GM06990 (cell line): ENCODE data around the gene NFIA.

Source experiments
- DNase-seq: peaks from one replicate; pipeline ENCODE4 v3.0.0-alpha.2; 2011; ENCODE audit not compliant: insufficient read length; ENCODE audit errors: extremely low read depth
- H3K27me3 ChIP-seq: replicated peaks from 2 replicates; pipeline ENCODE4 v1.6.0; 2011; ENCODE audit warnings: low read length; ENCODE audit not compliant: control insufficient read depth, insufficient read depth
- H3K36me3 ChIP-seq: 2 replicates; pipeline ENCODE4 v1.5.1; 2011; ENCODE audit warnings: low read length; ENCODE audit not compliant: control insufficient read depth, insufficient read depth
- H3K4me3 ChIP-seq: replicated peaks from 2 replicates; pipeline ENCODE4 v1.5.1; 2011; ENCODE audit warnings: low read depth, mild to moderate bottlenecking, control low read depth, low read length
- CTCF ChIP-seq: IDR thresholded peaks from 2 replicates; pipeline ENCODE4 v1.5.1; 2011; ENCODE audit warnings: low read length, control low read depth, mild to moderate bottlenecking, inconsistent platforms; ENCODE audit not compliant: insufficient read depth, poor library complexity, severe bottlenecking

NFIA gene

DNA sequence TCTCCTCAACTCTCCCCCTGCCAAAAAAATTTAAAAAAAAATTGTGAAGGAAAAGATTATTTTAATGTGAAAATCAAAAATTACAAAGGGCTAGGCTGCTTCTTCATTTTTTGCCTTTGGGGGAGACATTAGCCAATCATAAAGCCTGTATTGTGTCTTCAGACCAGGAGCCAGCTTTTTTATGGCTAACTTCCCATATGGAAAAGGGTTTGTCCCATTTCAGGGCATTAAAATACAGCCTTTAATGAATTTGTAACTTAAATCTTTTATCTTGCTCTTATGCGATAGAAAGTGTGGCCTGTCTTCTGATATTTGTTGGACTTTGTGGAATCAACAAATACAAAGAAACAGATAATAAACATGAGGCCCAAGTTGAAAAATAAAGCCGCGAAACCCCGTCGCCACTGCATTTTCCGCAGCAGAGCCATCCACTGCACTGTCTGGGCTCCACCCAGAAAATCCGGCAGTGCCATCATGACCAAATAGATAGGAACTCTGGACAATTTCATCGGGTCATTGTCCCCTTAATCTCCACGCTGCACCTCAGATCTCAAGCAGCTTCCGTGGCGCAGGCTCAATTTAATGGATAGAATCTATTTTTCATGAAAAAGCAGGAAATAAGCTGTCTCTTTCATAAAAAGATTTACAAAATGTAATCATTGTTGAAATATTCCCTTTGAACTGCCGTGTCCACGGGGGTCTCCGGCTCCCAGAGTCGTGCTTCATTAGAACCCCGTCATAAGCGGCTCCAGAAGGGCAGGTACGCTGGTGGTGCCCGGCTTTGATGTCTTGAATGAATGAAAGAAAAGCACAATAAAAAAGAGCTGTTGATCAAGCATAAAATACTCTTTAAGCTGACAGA lies 365.0 kb downstream of the NFIA start:
- H3K36me3 ChIP-seq: no peaks in the 10 kb centered on the region
- TF ChIP-seq CTCF: no peak
- H3K27me3 ChIP-seq: no peaks in the 10 kb centered on the region; the same call in 1 of the 2 replicates
- no peak for DNase-seq
- no peak overlapping the region for H3K4me3 ChIP-seq

DNA sequence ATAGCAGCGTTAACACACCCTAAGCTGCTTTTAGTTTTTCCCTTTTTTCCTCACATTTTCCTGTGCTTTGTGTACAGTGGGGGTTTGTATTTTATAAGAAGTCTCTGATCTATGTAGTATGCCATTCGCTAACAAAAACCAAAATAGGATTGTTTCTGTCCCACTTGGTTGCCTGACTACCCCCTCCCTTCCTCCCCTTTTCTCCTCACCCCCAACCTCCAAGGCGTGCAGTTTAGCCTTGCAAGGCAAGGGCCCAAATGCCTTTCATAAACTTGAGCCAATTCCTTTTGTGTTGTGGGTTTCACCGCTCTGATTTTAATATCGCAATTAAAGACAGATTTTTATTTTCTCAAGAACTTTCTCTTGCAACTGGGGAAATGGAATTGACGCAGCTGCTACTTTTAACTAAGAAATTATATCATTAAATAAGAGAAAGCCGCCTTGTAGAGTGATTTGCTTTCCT lies 365.6 kb downstream of the NFIA start:
- no peaks in the 10 kb centered on the region; the same call in 1 of the 2 replicates for H3K27me3 ChIP-seq
- no peaks in the 10 kb centered on the region for H3K36me3 ChIP-seq
- no peak for DNase-seq
- no peak for TF ChIP-seq CTCF
- H3K4me3 ChIP-seq: no peak overlapping the region

GRCh38 chr1:61448914-61449313 lies 366.6 kb downstream of the NFIA start:
- no peaks in the 10 kb centered on the region; the same call in 1 of the 2 replicates for H3K27me3 ChIP-seq
- no peak for TF ChIP-seq CTCF
- no peak for DNase-seq
- no peaks in the 10 kb centered on the region for H3K36me3 ChIP-seq
- no peak overlapping the region for H3K4me3 ChIP-seq

GRCh38 chr1:61449410-61449809 lies 367.0 kb downstream of the NFIA start:
- no peak for TF ChIP-seq CTCF
- H3K27me3 ChIP-seq: no peaks in the 10 kb centered on the region; the same call in 1 of the 2 replicates
- no peak overlapping the region for H3K4me3 ChIP-seq
- H3K36me3 ChIP-seq: no peaks in the 10 kb centered on the region
- no peak for DNase-seq

DNA sequence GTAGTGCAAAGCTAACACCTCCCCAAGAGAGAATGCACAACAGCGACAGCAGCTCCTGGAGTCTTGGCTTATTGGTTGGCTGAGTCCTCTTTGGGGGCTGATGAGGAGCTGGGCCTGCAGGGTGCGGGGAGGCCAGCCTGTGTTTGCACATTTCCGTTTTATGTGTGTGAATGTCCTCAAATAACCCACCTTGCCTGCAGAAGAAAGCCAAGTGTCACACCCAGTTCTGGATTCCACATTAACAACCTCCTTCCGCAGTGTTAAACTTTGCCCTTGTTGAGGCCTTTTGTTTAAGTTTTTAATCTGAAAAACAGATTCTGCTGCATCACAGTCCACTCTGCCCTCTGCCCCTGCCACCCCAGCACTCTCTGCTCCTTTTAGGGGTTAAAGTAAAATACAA lies 368.1 kb downstream of the NFIA start:
- Histone ChIP-seq H3K27me3 (no peaks in the 10 kb centered on the region; the same call in 1 of the 2 replicates), H3K36me3 (no peaks in the 10 kb centered on the region), H3K4me3 (no peak overlapping the region)
- no peak for DNase-seq
- TF ChIP-seq CTCF: no peak
